Activated CD4-positive, alpha-beta T cell treated with anti-CD3 and anti-CD28 coated beads for 4 hours (primary cell): Measurements from ENCODE around the gene ATP6V1C2.

Source experiments
- DNase-seq, 2 donors: peaks; one replicate each; pipeline ENCODE4 v3.0.0-alpha.2; 2020

The ATP6V1C2 gene

GRCh38 chr2:10733566-10733925, 12.1 kb downstream of the ATP6V1C2 start:
- DNase-seq = no peak

- no peak for DNase-seq
These were observed 12.6 kb downstream of the ATP6V1C2 start for GRCh38 chr2:10733980-10734379.

- no peak for DNase-seq
These were observed 16.8 kb downstream of the ATP6V1C2 start for GRCh38 chr2:10738192-10738591.

GRCh38 chr2:10740226-10740625, 18.8 kb downstream of the ATP6V1C2 start:
- no peak for DNase-seq

- DNase-seq = no peak
These were observed 19.7 kb downstream of the ATP6V1C2 start for GRCh38 chr2:10741139-10741538.

GRCh38 chr2:10742666-10743065, 21.2 kb downstream of the ATP6V1C2 start:
- no peak for DNase-seq

- no peak for DNase-seq
These were observed 29.2 kb downstream of the ATP6V1C2 start for GRCh38 chr2:10750610-10751009.

- no peak for DNase-seq
These were observed 30.8 kb downstream of the ATP6V1C2 start for GRCh38 chr2:10752236-10752635.

GRCh38 chr2:10753156-10753555, 31.7 kb downstream of the ATP6V1C2 start:
- no peak for DNase-seq

- no peak for DNase-seq
These were observed 32.4 kb downstream of the ATP6V1C2 start for GRCh38 chr2:10753876-10754275.

GRCh38 chr2:10755621-10756020, 34.2 kb downstream of the ATP6V1C2 start:
- no peak for DNase-seq

- no peak for DNase-seq
These were observed 36.4 kb downstream of the ATP6V1C2 start for GRCh38 chr2:10757814-10758286.

- no peak for DNase-seq
These were observed 37.8 kb downstream of the ATP6V1C2 start for GRCh38 chr2:10759151-10759714.

- no peak for DNase-seq
These were observed 39.5 kb downstream of the ATP6V1C2 start for GRCh38 chr2:10760794-10761504.

GRCh38 chr2:10761591-10761990, 40.2 kb downstream of the ATP6V1C2 start:
- DNase-seq = no peak

- no peak for DNase-seq
These were observed 41.4 kb downstream of the ATP6V1C2 start for GRCh38 chr2:10762651-10763460.

GRCh38 chr2:10763461-10763800, 42.0 kb downstream of the ATP6V1C2 start:
- no peak for DNase-seq

GRCh38 chr2:10764096-10764785, 42.8 kb downstream of the ATP6V1C2 start:
- DNase-seq = no peak

GRCh38 chr2:10764896-10765295, 43.5 kb downstream of the ATP6V1C2 start:
- no peak for DNase-seq

- no peak for DNase-seq
These were observed 44.0 kb downstream of the ATP6V1C2 start for GRCh38 chr2:10765461-10765860.

- no peak for DNase-seq
These were observed 44.5 kb downstream of the ATP6V1C2 start for GRCh38 chr2:10765914-10766313.

- DNase-seq = no peak
These were observed 46.7 kb downstream of the ATP6V1C2 start for GRCh38 chr2:10768063-10768507.
